Heart right ventricle (tissue), 16 donors: ENCODE results near the gene ASB13. TPM values are rescaled to one million over a fixed set of nuclear protein-coding genes. Genes with fewer than 3 reads are reported as not detected.

Source experiments
- ATAC-seq, 8 donors: fragments of 200-7000 bp; cut with Tn5 transposase; one replicate each; pipeline ENCODE4 v1.9.1; 2020; ENCODE audit warnings: mild to moderate bottlenecking in 8 of 8, moderate library complexity in 8 of 8, moderate number of reproducible peaks in 1 of 8
- DNase-seq, 2 donors: peaks; one replicate each; pipeline ENCODE4 v3.0.0-alpha.2; 2020
- H3K27ac ChIP-seq, 10 donors: fragments of 200-600 bp; sonication (generic) in 2 of 10; one replicate each; pipeline versions ENCODE4 v1.5.0 to v1.8.0; 2020 to 2022; ENCODE audit warnings: mild to moderate bottlenecking in 3 of 10
- H3K27me3 ChIP-seq, 7 donors: fragments of 200-600 bp; one replicate each; pipeline ENCODE4 v1.8.0; 2021 to 2022; ENCODE audit warnings: mild to moderate bottlenecking in 2 of 7
- H3K36me3 ChIP-seq, 9 donors: fragments of 200-600 bp; sonication (generic) in 1 of 9; one replicate each; pipeline versions ENCODE4 v1.5.0 to v1.8.0; 2020 to 2022; ENCODE audit warnings: mild to moderate bottlenecking in 2 of 9
- H3K4me1 ChIP-seq, 9 donors: fragments of 200-600 bp; sonication (generic) in 1 of 9; one replicate each; pipeline versions ENCODE4 v1.5.0 to v1.8.0; 2020 to 2022; ENCODE audit warnings: mild to moderate bottlenecking in 4 of 9
- H3K4me3 ChIP-seq, 10 donors: fragments of 200-600 bp; sonication (generic) in 2 of 10; one replicate each; pipeline versions ENCODE4 v1.5.0 to v1.8.0; 2020 to 2022; ENCODE audit warnings: mild to moderate bottlenecking in 7 of 10, moderate library complexity in 2 of 10
- H3K9me3 ChIP-seq, 11 donors: fragments of 200-600 bp in 10 of 11; sonication (generic) in 2 of 11; one replicate each; pipeline versions ENCODE4 v1.5.0 to v1.8.0; 2013 to 2022; ENCODE audit warnings: mild to moderate bottlenecking in 2 of 11, control low read depth in 1 of 11, moderate library complexity in 1 of 11
- CTCF ChIP-seq, 9 donors: fragments of 200-600 bp; sonication (generic) in 2 of 9; IDR thresholded peaks; one replicate each; pipeline versions ENCODE4 v1.5.0 to v1.8.0; 2021 to 2022; ENCODE audit warnings: antibody characterized with exemption in 9 of 9, mild to moderate bottlenecking in 5 of 9, moderate library complexity in 1 of 9
- WGBS, 2 donors: extraction: QIAGEN DNeasy Blood & Tissue Kit; methylation state at CpG; one replicate each; pipeline ENCODE4 v1.1.7; 2013; ENCODE audit warnings: inconsistent platforms in 1 of 2; 5-methylcytosine and 5-hydroxymethylcytosine counted together
- intact Hi-C, 10 donors: fragments of 100-400 bp; cut with DNase I; formaldehyde crosslinking; loops; one replicate each; pipeline versions ENCODE4 v1.11.1 to v1.14.2; 2022
- polyA plus RNA-seq, 2 donors: library from polyadenylated mRNA; stranded (reverse); fragments of 200-250 nt; gene quantifications; one replicate each; pipeline ENCODE4 v1.2.3, GENCODE V29; 2013
- total RNA-seq, 10 donors: library from RNA; stranded (reverse); fragmentation: NEBNext Ultra II Directional in 3 of 10; extraction: Animal tissue kit (Norgen Biotek cat#: 25700) in 3 of 10; gene quantifications; one replicate each; pipeline versions ENCODE4 v1.2.1 to v1.2.4, GENCODE V29; 2021 to 2023
- donor health status: Arrhythmogenic right ventricular cardiomyopathy.
- donor health status: ischemic (EF 13 %, LVEDD 7.1; RV severe dilation, severe dysfunction).
- donor health status: healthy with polysubstance abuse.
- donor health status: DM: no; HTN: yes; CAD: no.
- donor health status: DM: no; HTN: no; CAD: no.
- donor health status: ischemic (EF 25% LVEDD 6.9; RV normal size, moderate dysfunction).
- donor health status: ischemic (EF 25% LVEDD 5.7; RV mildly dilated, moderate dysfunction).
- donor health status: healthy.
- donor health status: DM: yes; HTN: yes; CAD: no.
- donor health status: Ischemic cardiomyopathy.
- donor health status: ischemic (EF 35%, LVEDD 5.7; RV mildly dilated, moderate dysfunction).
- donor health status: nonischemic (EF 11% LVEDD 7.7; RV severe dilation, severe dysfunction).
- donor health status: DM: yes; HTN: yes; CAD: no.
- donor health status: PGD.
- donor health status: ischemic (EF 29% LVEDD 5.4; RV normal size, mild dysfunction).
- donor health status: nonischemic (EF 23%, LVEDD 6.1; RV moderate dilation, normal function).

Gene ASB13
- total and polyA plus RNA-seq, 12 donors: 8.4 to 18.0 (median 13.4) TPM

GRCh38 chr10:5609952-5610616, 56.3 kb downstream of the ASB13 start:
- peaks cover 0 to 20% (median 5%) of the 10 kb centered on the region in 9 donors for H3K4me1 ChIP-seq
- peaks cover 0 to 18% (median 0%) of the 10 kb centered on the region in 7 donors for H3K27me3 ChIP-seq
- intact Hi-C loops: loop anchor here in 1 of 10 donors (10.0 kb wide), 1 partner anchor 75 kb away; no protein-coding TSS in a partner anchor
- no peak overlapping the region for H3K4me3 ChIP-seq
- no peaks in the 10 kb centered on the region for H3K9me3 ChIP-seq
- ATAC-seq: peak in 1 of 8 donors; percentile 25
- H3K27ac ChIP-seq: peak overlapping the region in 1 of 10 donors; percentile 58
- 48 to 59% methylated on average over 11 of the region's 11 CpGs for WGBS, 2 donors
- DNase-seq: no peak
- no peak for TF ChIP-seq CTCF (IDR thresholded peaks at IDR 0.05)
- no peaks in the 10 kb centered on the region for H3K36me3 ChIP-seq

DNA sequence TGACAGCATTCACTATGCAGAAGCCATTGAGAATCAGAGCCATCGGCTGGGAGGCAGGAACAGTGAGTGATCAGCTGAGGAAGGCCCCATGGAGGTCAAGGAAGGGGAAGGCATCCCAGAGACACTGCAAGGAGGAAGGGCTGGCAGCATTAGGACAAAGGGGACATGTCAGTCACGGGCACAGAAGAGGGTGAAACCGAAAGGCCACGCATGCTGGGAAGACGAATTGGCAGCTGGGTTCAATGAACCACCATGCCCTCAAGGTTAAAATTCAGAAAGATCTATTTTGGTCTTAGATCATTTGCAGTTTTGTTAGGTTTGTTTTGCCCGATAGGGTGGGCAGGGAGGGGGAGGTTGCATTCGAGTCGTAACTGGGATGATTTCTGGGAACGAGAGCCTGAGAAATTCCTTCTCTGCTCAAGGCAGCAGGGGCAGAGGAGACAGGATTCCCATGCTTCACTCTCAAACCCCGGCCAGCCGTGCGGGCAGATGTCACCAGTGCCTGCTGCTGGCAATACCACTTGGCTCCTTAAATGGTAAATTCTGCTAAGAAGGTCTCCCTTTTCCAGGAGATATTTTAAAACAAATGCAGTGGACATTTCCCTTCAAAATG, 57.7 kb downstream of the ASB13 start:
- Histone ChIP-seq H3K27me3 (peaks cover 0 to 18% (median 0%) of the 10 kb centered on the region in 7 donors), H3K4me1 (peaks cover 0 to 10% (median 0%) of the 10 kb centered on the region in 9 donors), H3K9me3 (no peaks in the 10 kb centered on the region), H3K27ac (no peak overlapping the region), H3K36me3 (no peaks in the 10 kb centered on the region), H3K4me3 (no peak overlapping the region)
- 78 to 86% methylated on average over 12 of the region's 12 CpGs for WGBS, 2 donors
- no peak for TF ChIP-seq CTCF (IDR thresholded peaks at IDR 0.05)
- ATAC-seq (peak in 1 of 8 donors; percentile 50), DNase-seq (no peak)
- intact Hi-C loops: no loop called here

DNA sequence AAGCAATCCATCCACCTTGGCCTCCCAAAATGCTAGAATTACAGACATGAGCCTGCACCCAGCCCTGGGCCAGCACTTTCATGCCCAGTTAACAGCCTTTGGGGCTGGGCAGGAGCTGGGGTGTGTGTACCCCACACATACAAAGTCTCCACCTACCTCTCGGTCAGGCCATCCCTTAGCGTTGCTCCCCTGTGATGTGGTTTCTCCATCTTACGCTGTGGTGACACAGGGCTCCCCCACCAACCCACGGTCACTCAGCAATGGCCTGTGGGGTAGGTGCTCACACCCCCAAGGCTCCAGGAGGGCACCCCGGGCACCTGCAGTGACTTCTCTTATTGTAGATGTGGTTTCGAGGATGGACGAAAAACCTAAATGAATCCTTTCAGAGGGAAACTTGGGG, 58.8 kb downstream of the ASB13 start:
- TF ChIP-seq CTCF (IDR thresholded peaks at IDR 0.05): no peak
- 96 to 98% methylated on average over 7 of the region's 7 CpGs for WGBS, 2 donors
- Histone ChIP-seq H3K27ac (no peak overlapping the region), H3K4me1 (peaks cover 0 to 7% (median 0%) of the 10 kb centered on the region in 9 donors), H3K27me3 (peaks cover 0 to 18% (median 0%) of the 10 kb centered on the region in 7 donors), H3K36me3 (no peaks in the 10 kb centered on the region), H3K4me3 (no peak overlapping the region), H3K9me3 (peaks cover 0 to 7% (median 0%) of the 10 kb centered on the region in 11 donors)
- DNase-seq: no peak
- intact Hi-C loops: no loop called here
- ATAC-seq: no peak

DNA sequence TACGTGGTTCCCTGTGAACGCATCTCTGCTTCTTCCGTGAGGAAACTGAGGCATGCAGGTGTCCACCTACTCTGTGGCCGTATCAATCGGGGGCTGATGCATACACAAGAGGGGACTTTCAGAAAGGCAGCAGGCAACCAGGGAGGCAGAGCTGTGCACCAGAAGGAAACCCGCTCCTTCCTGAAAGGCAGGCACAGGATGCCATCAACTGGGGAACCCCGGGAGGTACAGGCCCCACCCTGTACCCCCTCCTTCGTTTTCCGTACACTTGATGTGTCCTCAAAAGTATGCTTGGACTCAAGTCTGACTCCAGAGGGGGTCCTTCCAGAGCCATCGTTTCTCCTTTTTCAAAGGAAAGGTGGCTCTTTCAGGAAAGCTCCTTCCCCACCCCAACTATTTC, 59.5 kb downstream of the ASB13 start:
- Histone ChIP-seq H3K9me3 (peaks cover 0 to 7% (median 0%) of the 10 kb centered on the region in 11 donors), H3K27me3 (peaks cover 0 to 18% (median 0%) of the 10 kb centered on the region in 7 donors), H3K4me1 (peaks cover 0 to 10% (median 0%) of the 10 kb centered on the region in 9 donors), H3K27ac (no peak overlapping the region), H3K36me3 (no peaks in the 10 kb centered on the region), H3K4me3 (peak overlapping the region in 2 of 10 donors; percentile 10 to 11)
- DNase-seq: no peak
- peak in 6 of 9 donors; percentile 6 to 42 (median 26) for TF ChIP-seq CTCF (IDR thresholded peaks at IDR 0.05)
- intact Hi-C loops: no loop called here
- no peak for ATAC-seq
- 67 to 69% methylated on average over 10 of the region's 10 CpGs for WGBS, 2 donors
